Testis (tissue), 3 donors: ENCODE results near the gene CLOCK. TPM values are rescaled to one million over a fixed set of nuclear protein-coding genes. Genes with fewer than 3 reads are reported as not detected.

Experiments used
- DNase-seq: peaks from one replicate; pipeline ENCODE4 v3.0.0-alpha.2; 2019
- H3K27ac ChIP-seq, 2 donors: fragments of 200-600 bp; sonication (generic); one replicate each; pipeline ENCODE4 v1.5.1; 2019
- H3K27me3 ChIP-seq: fragments of 200-600 bp; sonication (generic); one replicate; pipeline ENCODE4 v1.5.1; 2019
- H3K36me3 ChIP-seq: fragments of 200-600 bp; sonication (generic); one replicate; pipeline ENCODE4 v1.5.1; 2017; ENCODE audit warnings: low read depth; ENCODE audit errors: missing control alignments
- H3K4me1 ChIP-seq: fragments of 200-600 bp; sonication (generic); one replicate; pipeline ENCODE4 v1.5.1; 2019
- H3K4me3 ChIP-seq, 2 donors: fragments of 200-600 bp; sonication (generic); one replicate each; pipeline ENCODE4 v1.5.1; 2017 to 2019
- H3K9me3 ChIP-seq: fragments of 200-600 bp; sonication (generic); one replicate; pipeline ENCODE4 v1.5.1; 2017
- POLR2A ChIP-seq: fragments of 450-650 bp; IDR thresholded peaks from one replicate; pipeline ENCODE4 v1.6.1; 2017; ENCODE audit warnings: antibody characterized with exemption, mild to moderate bottlenecking, moderate library complexity
- WGBS, 2 donors: methylation state at CpG; one replicate each; pipeline ENCODE4 v1.1.5; 2018; 5-methylcytosine and 5-hydroxymethylcytosine counted together
- intact Hi-C: fragments of 100-400 bp; cut with DNase I; formaldehyde crosslinking; loops from one replicate; pipeline ENCODE4 v1.15.1; 2023; ENCODE audit warnings: low total_unique reads
- polyA plus RNA-seq: library from polyadenylated mRNA; stranded (reverse); fragments of 350-450 nt; fragmentation: Illumina TruSeq; extraction: RNeasy Lipid Tissue Mini Kit (QIAGEN cat#74804); gene quantifications from one replicate; pipeline ENCODE4 v1.2.3, GENCODE V29; 2014; ENCODE audit warnings: low read depth, low replicate concordance; ENCODE audit not compliant: insufficient read depth
- total RNA-seq, 2 donors: library from RNA; depleted of rRNA; stranded (reverse); fragments of >200 nt; gene quantifications; one replicate each; pipeline ENCODE4 v1.2.3, GENCODE V29; 2016
- TF ChIP-seq, protein P1 (sequence below), 3 experiments: fragments of 450-650 bp in 2 of 3; fragments of 200-600 bp in 1 of 3; sonication (generic) in 1 of 3; IDR thresholded peaks; one replicate each; pipeline ENCODE4 v1.5.1; 2016 to 2019; ENCODE audit warnings: antibody characterized with exemption in 3 of 3, mild to moderate bottlenecking in 2 of 3, moderate library complexity in 1 of 3

CLOCK gene
- total and polyA plus RNA-seq, 3 donors from 2014 or later = 41.9 to 48.6 (median 43.4) TPM

DNA sequence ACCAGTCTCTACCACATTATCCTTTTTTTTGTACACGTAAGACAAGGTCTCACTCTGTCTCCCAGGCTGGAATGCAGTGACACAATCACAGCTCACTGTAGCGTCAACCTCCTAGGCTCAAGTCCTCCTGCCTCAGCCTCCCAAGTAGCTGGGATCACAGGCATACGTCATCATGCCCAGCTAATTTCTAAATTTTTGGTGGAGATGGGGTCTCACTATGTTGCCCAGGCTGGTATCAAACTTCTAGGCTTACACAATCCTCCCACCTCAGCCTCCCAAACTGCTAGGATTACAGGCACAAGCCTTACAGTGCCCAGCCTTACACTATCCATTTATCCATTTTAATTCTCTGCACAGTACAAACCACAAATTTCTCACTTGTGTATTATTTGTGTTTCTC lies 58.0 kb downstream of the CLOCK start:
- no peak for TF ChIP-seq POLR2A
- TF ChIP-seq, protein P1, sequence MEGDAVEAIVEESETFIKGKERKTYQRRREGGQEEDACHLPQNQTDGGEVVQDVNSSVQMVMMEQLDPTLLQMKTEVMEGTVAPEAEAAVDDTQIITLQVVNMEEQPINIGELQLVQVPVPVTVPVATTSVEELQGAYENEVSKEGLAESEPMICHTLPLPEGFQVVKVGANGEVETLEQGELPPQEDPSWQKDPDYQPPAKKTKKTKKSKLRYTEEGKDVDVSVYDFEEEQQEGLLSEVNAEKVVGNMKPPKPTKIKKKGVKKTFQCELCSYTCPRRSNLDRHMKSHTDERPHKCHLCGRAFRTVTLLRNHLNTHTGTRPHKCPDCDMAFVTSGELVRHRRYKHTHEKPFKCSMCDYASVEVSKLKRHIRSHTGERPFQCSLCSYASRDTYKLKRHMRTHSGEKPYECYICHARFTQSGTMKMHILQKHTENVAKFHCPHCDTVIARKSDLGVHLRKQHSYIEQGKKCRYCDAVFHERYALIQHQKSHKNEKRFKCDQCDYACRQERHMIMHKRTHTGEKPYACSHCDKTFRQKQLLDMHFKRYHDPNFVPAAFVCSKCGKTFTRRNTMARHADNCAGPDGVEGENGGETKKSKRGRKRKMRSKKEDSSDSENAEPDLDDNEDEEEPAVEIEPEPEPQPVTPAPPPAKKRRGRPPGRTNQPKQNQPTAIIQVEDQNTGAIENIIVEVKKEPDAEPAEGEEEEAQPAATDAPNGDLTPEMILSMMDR (IDR thresholded peaks at IDR 0.05) = no peak
- intact Hi-C loops = no loop called here
- 92 to 98% methylated on average over 3 of the region's 3 CpGs for WGBS, 2 donors
- Histone ChIP-seq H3K9me3 (no peaks in the 10 kb centered on the region), H3K4me1 (no peaks in the 10 kb centered on the region), H3K4me3 (no peak overlapping the region), H3K27ac (no peak overlapping the region), H3K36me3 (no peaks in the 10 kb centered on the region), H3K27me3 (no peaks in the 10 kb centered on the region)
- no peak for DNase-seq

DNA sequence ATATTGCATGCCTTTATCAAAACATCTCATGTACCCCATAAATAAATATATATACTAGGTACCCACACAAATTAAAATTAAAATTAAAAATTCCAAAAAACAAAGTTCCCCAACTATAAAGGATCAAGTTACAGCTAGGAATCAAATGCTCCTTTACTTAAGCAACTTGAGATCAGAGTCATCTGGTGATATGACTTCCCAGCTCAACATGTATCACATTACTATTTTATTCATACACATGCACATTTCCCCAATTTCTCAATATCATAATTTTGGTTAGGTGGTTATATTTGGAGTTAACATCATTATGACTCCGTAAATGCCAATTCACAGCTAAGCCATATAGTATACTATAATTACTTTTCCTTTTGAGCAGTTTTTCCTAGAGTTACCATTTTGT lies 60.9 kb downstream of the CLOCK start:
- Histone ChIP-seq H3K36me3 (no peaks in the 10 kb centered on the region), H3K9me3 (no peaks in the 10 kb centered on the region), H3K4me3 (no peak overlapping the region), H3K27me3 (no peaks in the 10 kb centered on the region), H3K4me1 (no peaks in the 10 kb centered on the region), H3K27ac (no peak overlapping the region)
- TF ChIP-seq, protein P1 (IDR thresholded peaks at IDR 0.05) = no peak
- TF ChIP-seq POLR2A = no peak
- no peak for DNase-seq
- intact Hi-C loops = no loop called here
- WGBS, 2 donors = 93 to 94% methylated on average over 1 of the region's 1 CpG

DNA sequence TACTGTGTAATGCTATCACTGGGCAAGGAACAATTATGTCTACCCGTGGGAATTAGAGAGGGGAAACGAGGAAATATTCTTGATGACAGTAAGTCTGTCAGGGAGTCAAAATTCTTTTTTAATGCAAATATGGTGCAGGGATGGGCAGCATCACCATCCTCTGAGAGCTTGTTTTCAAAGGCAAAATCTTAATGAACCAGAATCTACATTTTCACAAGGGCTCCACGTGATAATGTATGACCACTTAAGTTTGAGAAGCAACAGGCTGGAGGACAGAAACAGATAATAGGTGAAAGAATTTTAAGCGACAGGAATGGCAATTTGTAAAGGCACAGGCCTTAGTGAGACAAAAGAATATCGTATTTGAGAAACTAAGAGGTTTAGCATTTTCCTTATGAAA lies 63.4 kb downstream of the CLOCK start:
- DNase-seq = no peak
- Histone ChIP-seq H3K27ac (no peak overlapping the region), H3K36me3 (no peaks in the 10 kb centered on the region), H3K9me3 (no peaks in the 10 kb centered on the region), H3K4me3 (no peak overlapping the region), H3K4me1 (no peaks in the 10 kb centered on the region), H3K27me3 (no peaks in the 10 kb centered on the region)
- 80 to 81% methylated on average over 5 of the region's 5 CpGs for WGBS, 2 donors
- intact Hi-C loops = no loop called here
- TF ChIP-seq, protein P1 (IDR thresholded peaks at IDR 0.05) = no peak

DNA sequence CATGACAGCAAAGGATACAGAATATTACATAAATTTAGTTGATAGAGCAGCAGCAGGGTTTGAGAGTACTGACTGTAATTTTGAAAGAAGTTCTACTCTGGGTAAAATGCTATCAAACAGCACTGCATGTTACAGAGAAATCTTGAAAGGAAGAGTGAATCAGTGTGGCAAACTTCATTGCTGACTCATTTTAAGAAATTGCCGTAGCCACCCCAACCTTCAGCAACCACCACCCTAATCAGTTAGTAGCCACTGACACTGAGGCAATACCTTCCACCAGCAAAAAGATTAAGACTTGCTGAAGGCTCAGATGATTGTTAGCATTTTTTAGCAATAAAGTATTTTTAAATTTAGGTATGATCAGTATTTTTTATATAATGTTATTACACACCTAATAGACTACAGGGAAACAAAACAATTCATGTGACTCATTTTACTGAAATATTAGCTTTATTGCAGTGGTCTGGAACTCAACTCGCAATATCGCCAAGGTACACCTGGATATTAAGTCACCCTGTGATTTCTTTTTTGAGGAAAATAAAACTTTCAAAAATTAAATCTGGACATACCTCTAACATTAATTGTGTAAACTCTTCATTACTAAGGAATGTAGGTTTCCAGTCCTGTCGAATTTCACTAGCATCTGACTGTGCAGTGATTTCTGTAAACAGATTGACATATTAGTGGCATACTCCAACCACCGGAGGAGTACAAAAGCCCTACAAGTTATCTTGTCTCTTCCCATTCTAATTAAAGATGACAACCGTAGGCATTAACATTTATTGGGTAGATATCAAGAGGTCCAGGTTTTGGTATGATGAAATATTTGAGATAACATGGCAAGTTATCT lies 71.1 kb downstream of the CLOCK start:
- no peaks in the 10 kb centered on the region for H3K4me1 ChIP-seq
- intact Hi-C loops = no loop called here
- DNase-seq = no peak

More for the DNA sequence above, 71.1 kb downstream of the CLOCK start:
- Histone ChIP-seq H3K27ac (no peak overlapping the region), H3K36me3 (no peaks in the 10 kb centered on the region), H3K27me3 (no peaks in the 10 kb centered on the region), H3K9me3 (no peaks in the 10 kb centered on the region), H3K4me3 (no peak overlapping the region)
- no peak for TF ChIP-seq POLR2A
- TF ChIP-seq, protein P1 (IDR thresholded peaks at IDR 0.05) = no peak
- 79 to 85% methylated on average over 6 of the region's 6 CpGs for WGBS, 2 donors
